NCI-H2196 treated with DMSO at 0.1 percent for 48 hours (cell line): ENCODE data around the gene ZMYND8.
"Not testable (repeated sequence)": the region's sequence is repeated elsewhere in the genome, so short reads cannot be mapped to it uniquely, and the experiment has no call there.

Source experiments
- DNase-seq: peaks from one replicate; lab custom pipeline; 2025; ENCODE audit not compliant: unreplicated experiment; lab: John Stamatoyannopoulos, UW

The ZMYND8 gene

DNA sequence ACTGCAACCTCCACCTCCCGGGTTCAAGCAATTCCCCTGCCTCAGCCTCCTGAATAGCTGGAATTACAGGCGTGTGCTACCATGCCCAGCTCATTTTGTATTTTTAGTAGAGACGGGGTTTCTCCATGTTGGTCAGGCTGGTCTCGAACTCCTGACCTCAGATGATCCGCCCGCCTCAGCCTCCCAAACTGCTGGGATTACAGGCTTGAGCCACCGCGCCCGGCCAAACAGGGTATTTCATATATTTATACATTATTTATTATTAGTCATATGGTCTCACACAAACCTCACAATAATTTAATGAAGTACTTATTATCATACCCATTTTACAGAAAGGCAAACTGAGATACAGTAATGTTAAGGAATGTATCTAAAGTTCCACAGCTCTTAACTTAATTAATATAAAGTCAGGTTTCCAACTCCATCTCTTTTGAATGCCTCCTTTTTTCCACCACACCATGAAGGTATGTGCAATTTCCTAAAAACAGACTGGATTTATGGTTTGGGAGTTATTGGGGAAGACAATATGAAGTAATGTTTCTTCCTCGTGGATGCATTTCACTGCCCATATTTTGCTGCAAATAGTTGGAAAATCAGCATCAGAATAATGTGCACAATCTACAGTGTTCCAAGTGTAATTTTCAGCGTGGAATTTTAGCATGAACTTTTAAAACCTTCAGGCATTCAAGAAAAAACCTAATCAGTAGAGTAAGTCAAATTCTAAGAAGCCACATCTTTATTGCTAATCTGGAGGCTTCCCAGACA is 65.7 kb downstream of the ZMYND8 start:
- DNase-seq = no peak

DNA sequence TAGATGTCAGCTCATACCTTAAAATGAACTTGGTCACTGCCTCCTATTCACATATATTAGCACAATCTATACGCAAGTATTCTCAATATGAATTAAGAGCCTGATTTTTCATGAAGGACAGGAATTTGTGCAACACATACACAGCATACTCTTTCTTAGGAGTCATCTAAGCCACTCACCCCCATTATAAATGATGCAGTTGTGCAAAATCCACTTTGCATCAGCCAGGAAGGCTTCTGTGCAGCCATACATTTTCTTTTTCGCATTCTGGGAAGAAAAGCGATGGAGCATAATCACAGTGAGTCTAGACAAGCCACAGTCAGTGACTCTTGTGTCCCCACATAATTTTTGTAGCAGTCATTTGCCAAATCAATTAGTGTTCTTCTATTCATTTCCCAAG is 66.5 kb downstream of the ZMYND8 start:
- no peak for DNase-seq

- no peak for DNase-seq
Measured at GRCh38 chr20:47289096-47289495, 67.4 kb downstream of the ZMYND8 start.

DNA sequence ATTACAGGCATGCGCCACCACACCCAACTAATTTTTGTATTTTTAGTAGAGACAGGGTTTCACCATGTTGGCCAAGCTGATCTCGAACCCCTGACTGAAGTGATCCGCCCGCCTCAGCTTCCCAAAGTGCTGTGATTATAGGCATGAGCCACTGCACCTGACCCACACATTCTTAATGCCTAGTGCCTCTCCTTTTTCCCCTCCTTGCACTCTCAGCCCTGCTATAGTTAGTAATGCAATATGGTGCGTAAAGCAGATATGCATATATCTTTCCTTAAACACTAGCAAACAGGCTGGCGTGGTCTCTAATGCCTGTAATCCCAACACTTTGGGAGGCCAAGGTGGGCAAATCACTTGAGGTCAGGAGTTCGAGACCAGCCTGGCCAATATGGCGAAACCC is 68.0 kb downstream of the ZMYND8 start:
- DNase-seq = not testable (repeated sequence)

- DNase-seq = no peak
Measured at GRCh38 chr20:47287609-47288144, 68.8 kb downstream of the ZMYND8 start.

- DNase-seq = no peak
Measured at GRCh38 chr20:47286681-47287080, 69.8 kb downstream of the ZMYND8 start.

GRCh38 chr20:47285189-47285588 is 71.3 kb downstream of the ZMYND8 start:
- DNase-seq = no peak

DNA sequence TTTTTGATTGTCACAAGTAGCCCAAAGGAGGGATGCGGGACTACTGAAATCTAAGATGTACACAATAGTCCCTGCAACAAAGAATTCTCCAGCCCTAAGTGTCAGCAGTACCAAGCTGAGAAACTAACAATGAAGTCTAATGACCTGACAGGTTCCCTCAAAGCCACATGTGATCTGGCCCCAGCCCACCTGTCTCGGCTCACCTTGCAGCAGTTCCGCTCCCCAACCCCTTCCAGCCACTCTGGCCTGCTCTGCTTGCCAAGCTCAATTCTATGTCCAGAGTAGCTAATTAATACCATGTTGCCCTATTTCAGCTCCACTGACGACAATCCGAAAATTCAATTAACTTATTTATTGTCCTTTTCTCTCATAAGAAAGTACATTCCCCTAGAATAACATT is 72.1 kb downstream of the ZMYND8 start:
- DNase-seq = no peak

GRCh38 chr20:47283411-47283810 is 73.1 kb downstream of the ZMYND8 start:
- no peak for DNase-seq

DNA sequence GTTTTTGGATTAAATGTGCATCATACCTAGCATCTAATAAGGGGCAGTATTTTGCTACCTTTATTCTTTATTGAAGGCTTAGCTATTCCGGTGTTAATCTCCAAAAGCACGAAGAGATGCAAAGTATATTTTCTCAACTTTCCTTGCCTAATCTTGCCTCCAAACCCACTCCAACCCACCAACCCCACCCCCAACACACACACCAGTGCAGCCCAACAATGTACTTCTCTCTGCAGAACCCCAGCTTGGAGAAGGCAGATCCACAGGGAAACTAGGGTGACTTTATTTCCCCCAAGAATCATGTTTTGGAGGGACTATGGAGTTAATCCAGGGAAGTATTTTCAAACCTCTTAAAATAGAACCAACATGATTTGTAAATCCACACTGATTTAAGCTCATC is 73.6 kb downstream of the ZMYND8 start:
- no peak for DNase-seq

GRCh38 chr20:47281376-47281775 is 75.1 kb downstream of the ZMYND8 start:
- DNase-seq = no peak

DNA sequence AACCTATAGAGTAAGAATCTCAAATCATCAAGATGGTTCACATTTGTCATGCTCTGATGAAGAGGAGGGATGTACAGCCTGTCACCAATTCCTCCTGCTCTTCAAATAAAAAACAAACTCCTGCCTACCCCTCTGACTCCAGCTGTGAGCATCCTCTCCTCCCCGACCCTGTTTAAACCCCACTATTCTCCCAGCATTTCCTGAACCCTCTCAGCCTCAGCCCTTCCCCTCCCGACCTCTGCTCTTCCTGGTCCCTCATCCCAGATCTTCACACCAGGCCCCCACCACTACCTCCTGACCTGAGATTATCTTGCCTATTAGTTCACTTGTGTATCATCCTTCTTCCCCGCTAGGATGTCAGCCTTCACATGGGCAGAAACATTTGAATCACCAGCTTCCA is 75.8 kb downstream of the ZMYND8 start:
- no peak for DNase-seq

GRCh38 chr20:47280228-47280627 is 76.3 kb downstream of the ZMYND8 start:
- DNase-seq = no peak

DNA sequence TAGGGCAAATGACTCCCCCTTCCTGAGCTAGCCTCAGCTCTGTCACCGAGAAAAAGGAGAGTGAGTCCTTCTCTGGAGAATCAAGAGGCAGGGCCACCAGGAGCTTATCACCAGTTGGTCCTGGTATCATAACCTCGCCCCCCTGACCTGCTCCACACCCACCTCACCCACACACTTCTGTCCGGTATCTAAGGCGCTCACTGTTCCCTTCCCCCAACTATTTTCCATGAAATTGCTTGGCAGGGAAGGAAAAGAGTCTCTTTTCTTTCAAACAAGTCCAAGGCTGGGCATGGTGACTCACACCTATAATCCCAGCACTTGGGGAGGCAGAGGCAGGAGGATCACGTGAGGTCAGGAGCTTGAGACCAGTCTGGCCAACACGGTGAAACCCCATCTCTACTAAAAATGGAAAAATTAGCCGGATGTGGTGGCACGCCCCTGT is 77.6 kb downstream of the ZMYND8 start:
- DNase-seq = no peak

- not testable (repeated sequence) for DNase-seq
Measured at GRCh38 chr20:47277535-47277872, 79.0 kb downstream of the ZMYND8 start.

DNA sequence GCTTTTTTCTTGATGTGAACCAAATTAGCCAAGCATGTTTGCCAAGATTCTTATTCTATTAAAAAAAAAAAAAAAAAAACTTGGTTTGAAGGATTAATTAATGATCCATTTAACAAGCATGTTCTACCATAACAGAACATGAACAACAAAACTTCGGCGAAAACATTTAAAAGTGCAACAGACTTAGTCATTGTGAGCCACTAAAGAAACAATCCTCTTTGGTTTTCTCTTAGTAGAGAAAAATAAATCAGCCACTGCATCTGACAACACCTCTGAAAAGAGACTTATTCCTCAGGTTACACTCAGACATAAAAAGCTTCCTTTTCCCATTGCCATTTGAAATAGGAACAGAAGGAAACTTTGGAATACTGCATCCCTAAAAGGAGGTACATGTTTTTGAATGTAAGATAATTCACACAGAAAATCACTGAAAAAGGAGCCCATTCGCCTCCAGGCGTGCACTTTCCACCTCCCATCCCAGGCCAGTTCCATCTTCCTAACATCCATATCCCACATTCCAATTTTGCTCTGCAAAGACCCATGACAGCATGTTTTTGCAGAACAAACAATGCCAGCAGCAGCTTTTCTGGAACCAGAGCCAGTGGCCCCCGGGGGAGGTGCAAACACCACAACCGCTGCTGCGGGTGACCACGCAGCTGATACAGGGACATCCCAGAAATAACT is 79.5 kb downstream of the ZMYND8 start:
- no peak for DNase-seq

DNA sequence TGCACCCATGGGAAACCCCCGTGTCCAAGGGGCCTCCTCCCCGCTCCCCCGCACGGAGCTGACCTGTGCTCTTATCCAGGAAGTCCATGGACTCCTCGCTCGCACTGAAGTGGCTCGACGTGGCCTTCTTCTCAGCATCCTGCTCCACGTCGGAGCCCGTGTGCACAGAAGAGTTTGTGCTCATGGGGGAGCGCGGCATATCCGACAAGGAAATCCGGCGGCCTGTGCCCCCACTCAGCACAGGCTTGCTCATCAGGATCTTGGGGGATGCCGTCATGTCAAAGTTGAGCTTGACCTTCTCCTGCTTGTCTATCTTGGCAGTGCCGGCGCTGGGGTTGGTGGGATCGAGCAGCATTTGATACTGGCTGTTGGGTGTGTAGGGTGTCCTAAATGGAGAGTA is 80.2 kb downstream of the ZMYND8 start:
- DNase-seq = no peak

- DNase-seq = no peak
Measured at GRCh38 chr20:47275548-47275947, 81.0 kb downstream of the ZMYND8 start.

- DNase-seq = no peak
Measured at GRCh38 chr20:47274401-47275108, 81.9 kb downstream of the ZMYND8 start.

- DNase-seq = no peak
Measured at GRCh38 chr20:47273591-47274235, 82.8 kb downstream of the ZMYND8 start.

- DNase-seq = peak; percentile 54
Measured at GRCh38 chr20:47272893-47273590, 83.5 kb downstream of the ZMYND8 start.
